HG03565 (cell line): Measurements from ENCODE around the gene ALB.

Experiments
- ATAC-seq: cut with Tn5 transposase; IDR thresholded peaks from one replicate; pipeline ENCODE4 v1.9.1; 2021; ENCODE audit warnings: mild to moderate bottlenecking, moderate library complexity; ENCODE audit not compliant: unreplicated experiment

The ALB gene

DNA sequence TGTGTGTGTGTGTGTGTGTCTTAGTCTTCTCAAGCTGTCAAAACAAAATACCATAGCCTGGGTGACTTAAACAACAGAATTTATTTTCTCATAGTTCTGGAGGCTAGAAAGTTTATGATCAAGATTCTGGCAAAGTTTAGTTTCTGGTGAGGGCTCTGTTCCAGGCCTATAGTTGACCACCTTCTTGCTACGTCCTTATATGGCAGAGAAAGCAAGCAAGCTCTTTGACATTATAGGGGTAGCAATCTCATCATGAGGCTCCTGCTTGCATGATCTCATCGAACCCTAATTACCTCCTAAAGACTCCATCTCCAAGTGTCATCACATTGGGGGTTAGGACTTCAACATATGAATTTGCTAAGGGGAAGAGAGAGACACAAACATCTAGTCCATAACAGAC lies 25.0 kb downstream of the ALB start:
- no peak for ATAC-seq

DNA sequence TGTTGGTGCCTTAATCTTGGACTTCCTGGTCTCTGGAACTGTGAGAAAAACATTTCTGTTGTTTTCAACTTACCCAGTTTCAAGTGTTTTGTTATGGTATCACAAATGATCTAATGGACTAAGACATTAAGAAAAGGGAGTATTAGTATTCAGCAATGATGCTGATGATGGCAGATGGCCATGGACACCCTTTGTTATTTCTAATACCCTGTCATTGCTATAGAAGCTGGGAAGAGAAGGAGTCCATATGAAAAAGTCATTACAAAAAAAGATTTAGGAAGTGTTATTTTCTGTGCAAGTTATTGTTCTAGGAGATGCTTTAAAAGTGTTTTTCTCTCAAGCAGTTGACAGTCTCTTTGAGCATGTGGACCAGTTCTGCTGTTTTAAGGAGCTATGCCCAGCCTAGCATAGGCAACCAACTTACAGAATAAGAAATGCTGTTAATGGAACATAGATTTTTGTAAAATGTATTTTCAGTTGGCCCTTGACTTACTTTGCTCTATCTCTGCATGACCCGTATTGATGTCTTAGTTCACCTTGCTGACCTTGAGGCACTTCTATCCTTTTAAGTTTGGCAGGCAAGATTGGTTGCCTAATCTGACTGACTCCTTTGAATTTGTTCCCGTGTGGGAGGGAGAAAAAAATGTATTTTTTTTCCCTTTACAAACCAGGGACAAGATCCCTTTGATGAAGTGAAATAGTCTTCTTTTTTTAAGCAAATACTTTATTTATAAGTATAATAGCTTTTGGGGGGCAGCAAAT lies 25.9 kb downstream of the ALB start:
- ATAC-seq = no peak

DNA sequence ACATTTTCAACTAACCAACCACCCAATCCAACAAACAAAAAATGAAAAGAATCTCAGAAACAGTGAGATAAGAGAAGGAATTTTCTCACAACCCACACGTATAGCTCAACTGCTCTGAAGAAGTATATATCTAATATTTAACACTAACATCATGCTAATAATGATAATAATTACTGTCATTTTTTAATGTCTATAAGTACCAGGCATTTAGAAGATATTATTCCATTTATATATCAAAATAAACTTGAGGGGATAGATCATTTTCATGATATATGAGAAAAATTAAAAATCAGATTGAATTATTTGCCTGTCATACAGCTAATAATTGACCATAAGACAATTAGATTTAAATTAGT lies 27.7 kb downstream of the ALB start:
- no peak for ATAC-seq

DNA sequence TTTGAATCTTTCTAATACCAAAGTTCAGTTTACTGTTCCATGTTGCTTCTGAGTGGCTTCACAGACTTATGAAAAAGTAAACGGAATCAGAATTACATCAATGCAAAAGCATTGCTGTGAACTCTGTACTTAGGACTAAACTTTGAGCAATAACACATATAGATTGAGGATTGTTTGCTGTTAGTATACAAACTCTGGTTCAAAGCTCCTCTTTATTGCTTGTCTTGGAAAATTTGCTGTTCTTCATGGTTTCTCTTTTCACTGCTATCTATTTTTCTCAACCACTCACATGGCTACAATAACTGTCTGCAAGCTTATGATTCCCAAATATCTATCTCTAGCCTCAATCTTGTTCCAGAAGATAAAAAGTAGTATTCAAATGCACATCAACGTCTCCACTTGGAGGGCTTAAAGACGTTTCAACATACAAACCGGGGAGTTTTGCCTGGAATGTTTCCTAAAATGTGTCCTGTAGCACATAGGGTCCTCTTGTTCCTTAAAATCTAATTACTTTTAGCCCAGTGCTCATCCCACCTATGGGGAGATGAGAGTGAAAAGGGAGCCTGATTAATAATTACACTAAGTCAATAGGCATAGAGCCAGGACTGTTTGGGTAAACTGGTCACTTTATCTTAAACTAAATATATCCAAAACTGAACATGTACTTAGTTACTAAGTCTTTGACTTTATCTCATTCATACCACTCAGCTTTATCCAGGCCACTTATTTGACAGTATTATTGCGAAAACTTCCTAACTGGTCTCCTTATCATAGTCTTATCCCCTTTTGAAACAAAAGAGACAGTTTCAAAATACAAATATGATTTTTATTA lies 28.3 kb downstream of the ALB start:
- no peak for ATAC-seq

DNA sequence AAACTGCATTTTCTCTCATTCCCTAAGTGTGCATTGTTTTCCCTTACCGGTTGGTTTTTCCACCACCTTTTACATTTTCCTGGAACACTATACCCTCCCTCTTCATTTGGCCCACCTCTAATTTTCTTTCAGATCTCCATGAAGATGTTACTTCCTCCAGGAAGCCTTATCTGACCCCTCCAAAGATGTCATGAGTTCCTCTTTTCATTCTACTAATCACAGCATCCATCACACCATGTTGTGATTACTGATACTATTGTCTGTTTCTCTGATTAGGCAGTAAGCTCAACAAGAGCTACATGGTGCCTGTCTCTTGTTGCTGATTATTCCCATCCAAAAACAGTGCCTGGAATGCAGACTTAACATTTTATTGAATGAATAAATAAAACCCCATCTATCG lies 29.1 kb downstream of the ALB start:
- no peak for ATAC-seq

DNA sequence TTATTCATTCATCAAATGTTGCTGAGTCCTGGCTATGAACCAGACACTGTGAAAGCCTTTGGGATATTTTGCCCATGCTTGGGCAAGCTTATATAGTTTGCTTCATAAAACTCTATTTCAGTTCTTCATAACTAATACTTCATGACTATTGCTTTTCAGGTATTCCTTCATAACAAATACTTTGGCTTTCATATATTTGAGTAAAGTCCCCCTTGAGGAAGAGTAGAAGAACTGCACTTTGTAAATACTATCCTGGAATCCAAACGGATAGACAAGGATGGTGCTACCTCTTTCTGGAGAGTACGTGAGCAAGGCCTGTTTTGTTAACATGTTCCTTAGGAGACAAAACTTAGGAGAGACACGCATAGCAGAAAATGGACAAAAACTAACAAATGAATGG lies 30.2 kb downstream of the ALB start:
- ATAC-seq = peak; percentile 75

DNA sequence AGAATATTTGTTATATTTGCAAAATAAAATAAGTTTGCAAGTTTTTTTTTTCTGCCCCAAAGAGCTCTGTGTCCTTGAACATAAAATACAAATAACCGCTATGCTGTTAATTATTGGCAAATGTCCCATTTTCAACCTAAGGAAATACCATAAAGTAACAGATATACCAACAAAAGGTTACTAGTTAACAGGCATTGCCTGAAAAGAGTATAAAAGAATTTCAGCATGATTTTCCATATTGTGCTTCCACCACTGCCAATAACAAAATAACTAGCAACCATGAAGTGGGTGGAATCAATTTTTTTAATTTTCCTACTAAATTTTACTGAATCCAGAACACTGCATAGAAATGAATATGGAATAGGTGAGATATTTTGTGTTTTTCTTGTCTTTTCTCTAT lies 31.9 kb downstream of the ALB start, which contains the start of gene AFP:
AFP (plus strand) TSS at position 238 of the 400 bp plus-strand sequence; CDS start at position 280, 42 bp downstream.
- ATAC-seq = no peak

DNA sequence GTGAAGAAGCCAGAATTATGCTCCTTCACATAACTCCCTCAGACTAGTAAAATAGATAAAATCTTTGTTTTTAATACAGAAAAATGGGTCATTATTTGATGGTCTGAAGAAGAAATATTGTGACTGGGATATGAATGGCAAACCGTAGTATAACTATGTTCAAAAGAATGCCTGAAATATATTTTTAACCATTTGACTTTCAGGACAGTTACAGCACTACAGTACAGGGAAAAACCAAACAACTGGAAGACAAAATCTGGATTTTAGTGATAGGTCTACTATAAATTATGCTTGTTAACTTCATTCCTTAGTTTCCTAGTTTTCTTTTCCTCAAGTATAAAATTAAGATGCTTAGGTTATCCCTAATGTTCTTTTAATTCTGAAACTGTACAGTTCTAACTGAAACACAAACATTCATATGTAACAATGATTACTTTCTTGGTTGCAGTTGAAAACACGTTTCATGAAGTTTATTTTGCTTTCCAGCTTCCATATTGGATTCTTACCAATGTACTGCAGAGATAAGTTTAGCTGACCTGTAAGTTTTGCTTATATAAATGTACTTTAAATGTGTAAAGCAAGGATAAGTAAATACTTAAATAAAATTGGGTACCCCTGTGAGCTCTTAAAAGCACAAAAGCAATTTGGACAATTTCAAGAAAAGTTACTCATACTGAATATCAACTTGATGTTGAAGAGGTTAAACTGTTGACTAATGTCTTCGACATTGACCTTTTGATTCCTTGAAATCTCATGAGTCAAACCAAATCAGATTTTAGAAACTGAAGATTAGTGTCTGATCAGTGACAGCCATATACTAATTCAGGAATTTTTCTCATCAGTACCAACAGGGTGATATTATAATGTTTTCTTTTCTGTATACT lies 32.8 kb downstream of the ALB start:
- ATAC-seq = no peak

DNA sequence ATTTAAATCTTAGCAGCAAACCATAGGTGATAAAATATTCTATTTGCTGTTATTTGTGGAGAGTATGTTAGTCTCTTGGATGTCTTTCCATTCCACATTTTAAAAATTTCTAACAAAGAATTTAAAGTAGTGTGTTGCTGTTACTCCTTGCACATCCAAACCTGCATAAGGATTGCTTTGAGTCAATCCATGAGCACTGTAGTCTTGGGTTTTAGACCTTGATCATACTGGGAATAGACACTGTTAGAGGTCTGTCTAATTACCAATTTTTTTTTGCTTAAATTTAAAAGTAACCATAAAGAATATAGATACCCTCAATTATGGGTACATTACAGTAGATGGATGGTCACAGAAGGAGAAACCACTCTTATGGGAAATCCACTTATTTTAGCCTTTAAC lies 33.5 kb downstream of the ALB start:
- no peak for ATAC-seq

DNA sequence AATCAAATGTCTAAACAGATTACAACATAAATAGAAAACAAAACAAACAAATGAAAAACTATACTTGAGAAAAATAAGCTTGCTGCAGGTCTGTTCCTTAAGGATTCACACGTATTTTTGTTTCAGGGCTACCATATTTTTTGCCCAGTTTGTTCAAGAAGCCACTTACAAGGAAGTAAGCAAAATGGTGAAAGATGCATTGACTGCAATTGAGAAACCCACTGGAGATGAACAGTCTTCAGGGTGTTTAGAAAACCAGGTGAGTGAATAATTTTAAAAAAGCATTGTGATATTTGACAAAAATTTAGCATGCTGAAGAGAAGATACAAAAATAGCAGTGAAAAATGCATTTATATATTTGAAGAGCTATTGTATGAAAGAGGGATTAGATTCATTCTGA lies 34.0 kb downstream of the ALB start:
- ATAC-seq = no peak

DNA sequence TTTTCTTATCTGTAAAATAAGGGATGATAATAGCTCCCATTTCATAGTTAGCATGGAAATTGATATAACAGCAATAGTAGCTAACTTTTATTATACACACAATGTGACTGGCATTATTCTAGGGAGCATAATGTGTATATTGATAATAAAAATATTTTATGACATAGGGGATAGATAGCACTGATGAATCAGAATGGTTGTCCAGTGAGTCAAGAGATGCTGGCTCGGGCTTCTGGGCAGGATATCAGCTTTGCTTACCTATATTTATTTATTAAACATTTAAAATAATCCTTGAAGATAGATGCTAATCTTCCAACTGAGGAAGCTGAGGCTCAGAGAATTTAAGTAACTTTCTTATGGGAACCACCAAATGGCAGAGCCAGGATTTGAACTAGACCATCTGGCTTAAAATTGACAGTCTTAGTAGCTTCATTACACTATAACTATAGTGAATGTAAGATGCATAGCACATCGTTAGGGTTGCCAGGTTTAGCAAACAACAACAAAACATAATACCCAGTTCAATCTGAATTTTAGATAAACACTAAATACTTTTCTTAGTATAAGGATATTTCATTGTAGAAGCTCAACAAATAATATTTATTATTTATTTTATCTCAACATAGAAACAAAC lies 34.6 kb downstream of the ALB start:
- ATAC-seq = no peak

DNA sequence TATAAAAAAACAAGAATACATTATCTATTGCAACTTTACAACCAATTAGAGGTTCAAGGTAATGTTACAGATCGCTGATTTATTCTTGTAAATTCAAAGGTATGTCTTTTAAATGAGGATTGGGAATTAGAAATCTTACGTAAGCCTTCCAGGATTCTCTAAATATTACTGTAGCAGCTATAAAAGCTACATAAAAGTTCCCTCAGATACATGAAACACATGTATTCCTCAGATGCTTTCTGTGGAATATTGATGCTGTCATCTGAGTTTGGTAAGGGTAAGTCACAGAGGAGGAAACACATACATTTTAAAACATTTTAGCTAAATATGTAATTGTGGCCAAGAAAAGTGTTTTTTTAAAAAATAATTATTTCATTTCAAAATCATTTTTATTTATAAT lies 35.4 kb downstream of the ALB start:
- ATAC-seq = no peak

DNA sequence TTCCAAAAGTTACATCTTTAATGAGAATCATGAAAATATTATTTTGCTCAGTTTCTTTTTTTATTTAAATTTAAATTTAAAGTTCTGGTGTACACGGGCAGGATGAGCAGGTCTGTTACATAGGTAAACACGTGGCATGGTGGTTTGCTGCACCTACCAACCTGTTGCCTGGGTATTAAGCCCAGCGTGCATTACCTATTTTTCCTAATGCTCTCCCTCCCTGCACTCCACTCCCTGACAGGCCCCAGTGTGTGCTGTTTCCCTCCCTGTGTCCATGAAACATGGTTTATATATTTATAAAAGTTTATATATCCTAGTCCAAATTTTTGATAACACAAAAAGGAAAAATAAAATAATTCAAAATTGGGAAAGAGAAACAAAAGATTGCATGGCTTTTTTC lies 35.9 kb downstream of the ALB start:
- no peak for ATAC-seq

DNA sequence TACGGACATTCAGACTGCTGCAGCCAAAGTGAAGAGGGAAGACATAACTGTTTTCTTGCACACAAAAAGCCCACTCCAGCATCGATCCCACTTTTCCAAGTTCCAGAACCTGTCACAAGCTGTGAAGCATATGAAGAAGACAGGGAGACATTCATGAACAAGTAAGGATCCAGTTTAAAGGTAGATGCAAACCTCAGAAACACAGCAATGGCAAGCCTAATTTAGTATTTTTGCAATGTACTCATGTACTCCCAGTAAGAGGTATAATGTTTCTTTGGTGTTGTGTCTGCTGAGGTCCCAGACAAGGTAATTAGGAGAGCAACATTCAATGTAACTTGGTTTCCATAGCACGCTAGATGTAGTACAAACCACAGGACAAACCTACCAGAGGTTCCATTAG lies 36.6 kb downstream of the ALB start:
- ATAC-seq = no peak

DNA sequence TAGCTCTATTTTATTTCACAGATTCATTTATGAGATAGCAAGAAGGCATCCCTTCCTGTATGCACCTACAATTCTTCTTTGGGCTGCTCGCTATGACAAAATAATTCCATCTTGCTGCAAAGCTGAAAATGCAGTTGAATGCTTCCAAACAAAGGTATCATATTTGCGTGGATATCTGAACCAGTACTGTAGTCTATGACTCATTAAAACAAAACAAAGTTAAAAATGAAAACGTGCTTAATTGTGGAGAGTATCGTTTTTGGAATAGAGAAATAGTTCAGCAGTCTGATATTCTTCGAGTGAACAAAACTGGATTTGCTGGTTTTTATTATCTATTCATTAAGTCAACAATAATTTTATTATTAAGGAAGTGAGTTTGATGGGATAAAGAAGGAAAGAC lies 38.2 kb downstream of the ALB start:
- no peak for ATAC-seq

DNA sequence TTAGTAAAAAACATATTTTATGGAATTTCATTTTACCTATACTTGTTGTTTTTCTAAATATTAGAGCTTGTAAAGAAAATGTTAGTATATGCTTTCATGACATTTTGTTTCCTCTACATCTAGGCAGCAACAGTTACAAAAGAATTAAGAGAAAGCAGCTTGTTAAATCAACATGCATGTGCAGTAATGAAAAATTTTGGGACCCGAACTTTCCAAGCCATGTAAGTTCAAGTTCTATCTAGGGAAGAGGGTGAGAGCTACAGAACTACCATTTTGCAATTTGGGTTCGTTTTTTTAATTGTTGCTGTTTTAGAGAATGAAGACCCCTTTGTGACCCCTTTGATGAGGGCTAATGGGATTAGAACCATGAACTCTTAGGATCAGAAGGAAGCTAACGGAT lies 39.1 kb downstream of the ALB start:
- no peak for ATAC-seq

DNA sequence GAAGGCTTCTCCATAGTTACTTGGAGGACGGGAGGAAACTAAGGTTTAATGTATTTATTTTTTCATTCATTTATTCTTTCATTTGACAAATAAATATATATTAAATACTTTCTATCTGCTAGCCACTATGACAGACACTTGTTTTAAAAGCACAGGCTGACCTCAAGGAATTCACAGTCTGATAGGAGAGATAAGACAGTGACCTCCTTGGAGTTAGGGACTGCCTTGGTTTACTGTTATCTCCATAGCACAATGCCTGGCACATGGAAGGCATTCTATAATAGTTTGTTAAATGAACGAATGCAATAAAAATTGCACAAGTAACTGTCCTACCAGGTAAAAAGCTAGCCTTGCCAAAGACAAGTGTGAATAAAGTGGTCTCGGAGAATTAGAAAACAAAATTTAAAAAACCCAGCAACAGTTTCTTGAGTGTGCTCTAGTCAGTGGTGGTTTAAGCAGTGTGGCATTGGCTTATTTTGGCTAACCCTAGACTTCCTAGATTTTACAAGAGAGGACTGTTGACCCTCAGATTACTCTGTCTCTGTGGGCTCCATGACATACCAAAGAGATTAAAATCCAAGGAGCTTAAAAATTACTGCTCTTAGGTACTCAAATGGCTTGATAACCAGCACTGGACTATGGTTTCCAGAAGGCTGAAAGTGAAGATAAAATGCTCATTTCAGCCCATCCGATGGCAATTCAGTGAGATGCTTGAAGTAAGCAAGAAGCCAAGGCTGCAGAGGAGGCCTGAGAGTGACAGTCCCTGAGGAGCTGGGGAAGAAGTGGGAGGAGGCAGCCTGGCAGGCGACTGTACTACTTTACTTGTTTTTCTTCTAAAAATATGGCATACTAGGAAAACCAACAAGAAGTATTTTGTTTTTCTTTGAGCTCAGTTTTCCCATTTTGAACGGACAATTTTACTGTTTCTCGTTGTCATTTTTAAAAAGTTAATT lies 41.6 kb downstream of the ALB start:
- no peak for ATAC-seq

DNA sequence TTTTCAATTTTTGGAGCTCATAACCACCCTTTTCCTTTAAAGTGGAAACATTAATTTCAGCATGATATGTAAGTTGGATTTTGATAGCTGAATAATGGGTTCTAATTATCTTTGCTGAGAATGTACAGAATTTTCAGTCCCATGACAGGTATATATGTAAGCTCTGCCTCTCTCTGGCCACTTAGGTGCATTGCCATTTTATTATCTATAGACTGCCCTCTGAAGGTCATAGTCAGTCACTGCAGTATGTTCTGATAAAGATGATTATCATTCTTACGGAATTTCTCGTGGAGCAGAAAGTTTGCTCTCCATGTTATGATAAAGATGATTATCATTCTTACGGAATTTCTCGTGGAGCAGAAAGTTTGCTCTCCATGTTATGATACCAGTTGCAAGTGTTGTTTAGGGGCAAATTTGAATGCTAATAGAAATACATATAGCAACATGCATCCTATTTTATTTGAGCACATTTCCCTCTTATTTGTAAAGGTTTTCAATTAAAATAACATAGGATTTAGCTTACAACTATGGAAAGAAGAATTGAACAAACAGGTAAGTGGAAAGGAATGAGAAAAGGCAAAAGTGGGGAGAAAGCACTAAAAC lies 42.4 kb downstream of the ALB start:
- peak; percentile 99 for ATAC-seq

DNA sequence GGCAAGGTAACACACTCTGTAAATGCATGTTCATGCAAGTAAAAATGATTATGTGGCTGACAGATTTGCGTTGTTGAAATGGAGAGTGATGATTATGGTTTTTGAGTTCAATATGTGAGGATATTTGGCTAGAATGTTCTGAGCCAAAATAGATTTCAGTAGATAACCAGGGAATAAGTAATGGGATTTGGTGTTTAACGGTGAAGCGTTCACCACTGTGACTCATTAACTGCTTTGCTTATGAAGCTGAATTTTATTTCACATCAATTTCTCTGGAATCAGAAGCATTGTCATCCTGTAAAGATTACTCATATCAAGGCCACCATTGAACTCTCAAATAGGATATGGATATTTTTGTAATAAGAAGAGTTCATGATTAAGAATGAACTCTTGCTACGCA lies 43.6 kb downstream of the ALB start:
- no peak for ATAC-seq
